Hematopoietic multipotent progenitor cell treated with erythropoietin and hydrocortisone succinate and interleukin-3 and kit ligand, for 8 days (in vitro differentiated cells): ENCODE data around the gene HOXC10.

Experiments used
- DNase-seq: peaks from one replicate; pipeline ENCODE4 v3.0.0-alpha.2; 2015

Gene HOXC10

DNA sequence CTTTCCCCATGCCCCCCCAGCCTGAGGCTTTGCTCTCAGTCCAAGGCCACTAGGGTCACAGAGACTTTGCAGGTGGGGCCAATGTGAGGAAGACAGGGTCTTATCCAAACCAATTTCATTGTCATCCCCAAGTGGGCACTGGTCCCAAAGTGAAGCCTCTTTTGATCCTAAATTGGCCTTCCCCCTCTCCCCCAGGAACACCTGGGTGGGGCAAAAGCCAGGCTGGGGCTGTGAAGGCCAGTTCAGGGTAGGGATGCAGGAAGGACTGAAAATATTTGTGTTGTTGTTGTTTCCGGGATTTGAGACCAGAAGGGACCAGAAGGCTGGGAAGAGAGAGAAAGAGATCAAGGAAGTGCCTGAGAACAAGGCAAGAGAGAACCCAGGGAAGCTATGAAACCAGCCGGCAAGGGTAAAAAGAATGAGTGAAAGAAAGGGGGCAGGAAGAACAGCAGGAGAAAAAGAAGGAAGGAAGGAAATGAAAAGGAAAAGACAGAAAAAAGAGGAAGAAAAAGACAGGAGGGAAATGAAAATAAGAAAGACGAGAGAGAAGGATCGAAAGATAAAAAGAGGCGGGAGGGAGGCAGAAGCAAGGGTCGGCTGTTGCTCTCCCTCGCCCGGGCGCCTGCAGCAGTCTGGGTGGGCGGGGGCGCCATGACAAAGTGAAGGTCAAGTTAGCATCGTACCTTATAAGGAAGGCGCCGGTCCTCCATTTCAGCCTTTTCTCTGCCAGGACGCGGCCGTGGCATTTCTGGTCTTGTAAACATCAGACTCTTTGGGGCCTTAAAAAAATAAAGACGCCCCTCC lies 19.5 kb upstream of the HOXC10 start:
- no peak for DNase-seq

DNA sequence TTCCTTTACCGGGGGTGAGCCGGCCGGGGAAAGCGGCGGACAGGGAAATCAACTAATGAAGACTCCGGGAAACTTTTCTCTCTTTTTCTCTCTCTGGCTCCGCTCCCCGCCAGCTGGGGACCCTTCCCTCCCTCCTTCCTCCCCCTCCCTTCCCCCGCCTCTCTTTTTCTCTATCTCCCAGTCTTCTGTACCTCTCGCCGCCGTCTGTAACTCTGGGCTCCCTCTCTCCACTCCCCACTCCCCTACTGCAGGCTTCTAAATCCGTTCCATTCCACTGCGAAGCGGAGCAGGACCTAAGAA lies 18.9 kb upstream of the HOXC10 start:
- DNase-seq = no peak

DNA sequence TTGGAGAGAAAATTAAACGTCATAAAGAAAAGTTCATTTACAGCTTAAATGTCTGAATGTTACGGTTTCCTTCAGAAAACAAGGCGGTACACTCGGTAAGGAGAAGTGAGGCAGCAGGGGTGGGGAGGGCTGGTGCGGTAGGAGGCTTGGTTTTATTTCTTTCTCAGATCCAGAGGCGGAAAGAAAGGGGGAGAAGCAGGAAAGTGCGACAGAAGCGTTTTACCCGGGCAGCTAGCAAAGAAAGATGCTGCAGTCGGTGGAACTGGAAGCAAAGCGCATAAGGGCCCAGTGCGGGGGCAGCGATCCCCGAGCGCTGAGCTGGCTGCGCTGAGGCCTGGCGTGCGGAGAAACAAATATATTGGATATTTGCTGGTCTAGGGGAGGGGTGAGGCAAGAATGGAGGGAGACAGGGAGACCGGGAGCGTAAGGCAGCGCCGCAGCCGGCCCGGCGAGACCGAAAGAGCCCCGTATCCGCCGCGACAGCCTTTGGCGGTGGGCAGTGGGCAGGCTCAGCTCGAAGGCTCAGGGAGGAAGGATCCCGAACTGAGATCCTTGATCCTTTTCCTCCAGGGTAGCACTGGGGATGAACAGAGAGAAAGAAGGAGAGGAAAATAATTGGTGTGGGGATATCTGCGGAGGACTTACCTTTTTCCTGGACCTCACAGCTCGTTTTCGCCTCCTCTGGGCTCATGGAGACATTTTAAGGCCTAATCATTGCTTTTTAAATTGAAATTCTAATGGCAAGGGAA lies 18.4 kb upstream of the HOXC10 start:
- DNase-seq = no peak

DNA sequence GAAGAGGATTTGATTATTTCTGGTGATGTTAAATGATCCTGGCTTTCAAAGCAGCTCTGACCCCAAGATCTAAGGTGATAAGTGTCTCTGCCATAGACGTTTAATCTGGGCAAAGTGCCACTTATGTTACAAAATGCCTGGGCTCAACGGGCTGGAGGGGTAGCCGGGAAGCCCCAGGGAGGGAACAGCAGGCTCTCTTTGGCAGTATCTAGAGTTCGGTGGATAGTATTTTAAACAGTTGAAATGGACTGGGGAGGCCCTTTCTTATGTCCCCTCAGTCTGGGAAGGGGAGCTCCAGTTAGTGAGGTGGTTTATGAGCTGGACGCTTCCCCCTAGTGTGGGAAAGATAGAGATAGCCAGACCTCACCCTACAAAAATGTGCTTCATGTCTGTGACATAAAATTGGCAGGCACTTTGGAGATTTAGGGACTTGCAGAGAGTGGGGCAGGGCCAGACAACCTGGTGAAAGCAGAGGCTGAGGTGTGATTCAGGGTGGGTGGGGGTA lies 17.5 kb upstream of the HOXC10 start:
- DNase-seq = no peak

DNA sequence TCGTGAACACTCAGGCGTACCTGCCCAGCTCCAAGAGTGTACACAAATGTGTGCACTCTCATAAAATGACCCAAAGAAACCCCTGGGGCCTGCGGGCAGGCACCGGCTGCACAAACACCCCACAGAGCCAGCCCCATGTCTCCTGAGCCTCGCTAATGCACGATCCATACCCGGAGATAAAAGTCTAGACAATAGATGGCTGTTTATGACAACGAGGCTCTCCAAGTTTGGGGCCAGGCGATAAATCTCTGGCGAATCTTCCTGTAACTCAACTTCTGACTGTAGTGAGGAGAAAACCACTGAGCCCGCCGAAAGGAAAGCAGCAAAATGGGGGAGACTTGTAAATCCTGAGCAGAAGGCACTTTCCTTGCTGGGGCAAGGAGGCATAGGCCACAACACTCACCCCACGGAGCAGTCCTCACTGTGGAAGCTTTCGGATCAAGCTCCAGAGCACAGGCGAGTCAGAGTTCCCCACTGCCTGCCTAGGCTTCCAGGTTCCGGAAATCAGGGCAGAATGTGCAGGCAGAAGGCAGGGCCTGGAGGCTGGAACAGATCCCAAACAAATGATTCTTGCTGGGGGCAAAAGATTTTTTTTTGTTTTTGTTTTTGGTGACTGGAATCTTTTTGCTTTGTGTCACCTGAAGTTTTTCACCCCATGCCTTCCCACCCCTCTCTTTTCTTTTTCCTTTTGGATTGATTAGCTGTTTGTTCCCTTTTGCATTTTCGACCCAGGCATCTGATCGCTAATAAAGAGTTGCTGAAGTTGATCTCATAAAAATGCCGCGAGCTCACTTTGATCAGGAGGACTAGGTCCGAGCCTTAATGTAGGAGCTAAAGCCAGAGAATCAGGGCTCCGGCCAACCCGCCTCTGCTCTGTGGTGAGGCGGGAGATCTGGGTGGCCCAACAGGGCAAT lies 16.5 kb upstream of the HOXC10 start:
- DNase-seq = no peak

DNA sequence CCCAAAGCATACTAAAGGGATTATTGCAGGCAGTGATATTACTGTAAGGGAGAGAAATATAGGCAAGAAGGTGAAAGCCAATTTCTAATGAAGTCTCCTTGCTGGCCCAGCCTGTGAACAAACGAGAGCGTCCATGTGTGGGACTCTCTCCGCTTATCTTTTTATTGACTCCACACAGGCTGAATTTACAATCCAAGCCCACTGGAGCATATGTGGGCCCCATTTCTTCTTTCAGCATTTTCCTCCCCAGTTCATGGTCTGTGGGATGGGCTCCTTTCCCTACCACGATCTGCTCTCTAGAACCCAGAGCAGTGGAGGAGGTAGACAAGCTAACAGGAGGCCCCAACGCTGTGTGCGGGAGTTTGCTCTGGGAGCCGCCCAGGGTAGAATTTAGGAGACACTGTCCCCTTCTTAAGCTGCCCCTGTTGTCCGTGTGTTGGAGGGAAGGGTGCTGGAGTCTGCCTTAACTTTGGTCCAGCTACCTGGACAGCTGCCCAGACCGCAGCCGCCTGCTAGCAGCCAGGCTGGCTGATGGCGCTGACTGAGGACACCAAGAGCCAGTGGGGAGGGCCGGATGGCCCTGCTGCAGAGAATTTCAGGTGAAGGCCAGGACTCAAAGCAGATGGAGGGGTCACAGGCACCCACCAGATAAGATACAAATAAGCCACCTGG lies 15.2 kb upstream of the HOXC10 start:
- no peak for DNase-seq

DNA sequence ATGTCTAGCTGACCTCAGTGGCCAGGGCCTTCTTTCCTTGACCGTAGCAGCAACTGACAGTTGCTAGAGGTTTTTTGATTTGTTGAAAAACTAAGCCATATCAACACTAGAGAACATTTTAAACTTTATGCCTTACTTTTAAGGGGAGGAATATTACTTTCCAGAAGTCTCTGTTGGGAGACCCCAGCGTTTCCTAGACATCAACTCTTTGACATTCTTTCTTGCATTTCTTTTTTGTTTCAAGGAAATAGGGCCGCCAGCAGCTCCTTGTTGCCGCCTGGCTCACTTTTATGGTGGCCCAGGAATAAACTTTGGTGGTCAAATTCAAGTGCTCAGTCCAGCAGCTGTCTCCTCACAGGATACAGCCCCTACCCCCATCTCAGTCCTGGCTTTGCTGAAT lies 14.5 kb upstream of the HOXC10 start:
- DNase-seq = no peak

DNA sequence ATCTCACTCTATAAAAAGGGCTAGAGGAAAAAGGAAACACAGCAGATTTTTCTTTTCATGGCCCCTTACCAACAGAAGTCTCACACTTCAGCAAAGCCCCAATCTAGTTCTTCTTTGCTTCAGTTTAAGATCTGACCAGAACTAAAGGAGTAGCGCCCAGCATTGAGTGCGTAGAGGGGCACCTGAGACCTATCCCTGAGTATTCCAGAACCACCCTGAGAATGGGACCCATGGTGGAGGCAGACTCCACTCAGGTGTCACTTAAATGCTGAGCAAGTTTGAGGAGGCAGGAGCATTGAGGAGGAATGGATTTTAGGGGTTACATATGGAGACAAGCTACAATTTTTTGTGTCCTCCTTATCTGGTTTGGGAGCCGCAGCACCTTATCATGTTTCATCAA lies 13.8 kb upstream of the HOXC10 start:
- no peak for DNase-seq

DNA sequence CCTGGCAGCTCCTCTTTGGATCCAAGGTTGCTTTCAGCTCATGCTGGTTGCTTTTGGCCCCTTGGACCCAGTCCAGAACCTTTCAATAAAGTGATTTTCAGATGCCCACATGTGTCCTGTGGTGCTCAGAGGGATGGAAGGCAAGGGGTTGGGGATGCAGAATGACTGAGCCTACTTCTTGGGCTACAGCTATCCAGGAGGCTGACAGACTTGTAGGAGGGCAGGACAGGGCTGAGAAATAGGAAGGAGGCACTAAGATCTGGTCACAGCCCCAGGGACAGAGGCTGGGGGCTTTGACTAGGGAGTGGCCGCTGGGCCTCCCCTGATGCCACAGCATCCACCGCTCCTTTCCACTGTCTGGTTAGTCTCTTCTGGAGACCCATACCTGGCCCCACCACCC lies 13.3 kb upstream of the HOXC10 start:
- DNase-seq = no peak

DNA sequence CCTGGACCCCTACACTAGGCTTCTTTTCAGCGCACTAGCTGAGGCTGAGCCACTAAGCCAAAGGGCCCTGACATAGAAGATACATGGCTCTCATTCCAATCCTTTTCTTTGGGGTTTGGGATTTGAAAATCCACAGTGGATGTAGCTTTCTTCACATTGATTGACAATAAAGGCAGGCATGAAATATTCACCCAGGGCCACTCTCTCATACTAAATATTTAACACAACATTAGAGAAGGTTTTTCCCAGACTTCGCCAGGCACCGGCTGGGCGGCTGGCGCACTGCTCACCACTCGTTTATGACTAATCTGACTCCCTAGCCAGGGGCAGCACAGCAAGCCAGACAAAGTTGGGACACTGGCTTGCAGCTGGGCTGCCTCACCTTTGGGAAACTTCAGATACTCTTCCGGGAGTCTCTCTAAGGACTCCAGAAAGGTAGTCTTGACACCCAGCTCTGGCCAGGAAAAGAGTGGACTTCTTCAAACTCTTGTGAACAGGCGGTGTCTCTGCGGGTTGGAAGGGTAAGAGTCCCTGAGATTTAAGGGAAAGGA lies 12.7 kb upstream of the HOXC10 start:
- DNase-seq = no peak

DNA sequence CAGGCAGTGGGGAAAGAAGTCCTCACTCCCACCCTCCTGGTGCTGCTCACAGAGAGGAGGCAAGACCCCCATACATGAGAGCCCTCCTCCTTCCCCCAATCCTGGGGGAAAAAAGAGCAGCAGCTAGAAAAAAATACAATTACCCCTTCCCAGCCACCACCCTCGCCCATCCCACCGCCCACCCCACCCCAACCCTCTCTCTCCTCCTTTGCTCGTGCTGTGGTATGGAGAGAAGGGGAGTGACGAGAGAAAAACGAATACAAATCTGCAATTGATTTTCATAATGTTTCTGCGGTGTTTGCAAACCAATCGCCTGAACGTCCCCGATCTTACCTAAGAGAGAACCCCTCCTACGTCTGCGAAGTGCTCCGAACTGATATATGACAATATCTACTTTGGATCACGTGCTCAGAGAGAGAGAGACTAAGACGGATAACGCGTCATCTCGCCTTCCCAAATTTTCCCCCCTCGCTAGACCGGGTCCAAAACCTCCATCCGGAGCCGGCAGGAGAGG lies 12.2 kb upstream of the HOXC10 start, which contains the start of gene HOXC11:
HOXC11 (plus strand) TSS at position 405 of the 514 bp plus-strand sequence. CDS start 116 bp downstream, outside the sequence.
- no peak for DNase-seq

DNA sequence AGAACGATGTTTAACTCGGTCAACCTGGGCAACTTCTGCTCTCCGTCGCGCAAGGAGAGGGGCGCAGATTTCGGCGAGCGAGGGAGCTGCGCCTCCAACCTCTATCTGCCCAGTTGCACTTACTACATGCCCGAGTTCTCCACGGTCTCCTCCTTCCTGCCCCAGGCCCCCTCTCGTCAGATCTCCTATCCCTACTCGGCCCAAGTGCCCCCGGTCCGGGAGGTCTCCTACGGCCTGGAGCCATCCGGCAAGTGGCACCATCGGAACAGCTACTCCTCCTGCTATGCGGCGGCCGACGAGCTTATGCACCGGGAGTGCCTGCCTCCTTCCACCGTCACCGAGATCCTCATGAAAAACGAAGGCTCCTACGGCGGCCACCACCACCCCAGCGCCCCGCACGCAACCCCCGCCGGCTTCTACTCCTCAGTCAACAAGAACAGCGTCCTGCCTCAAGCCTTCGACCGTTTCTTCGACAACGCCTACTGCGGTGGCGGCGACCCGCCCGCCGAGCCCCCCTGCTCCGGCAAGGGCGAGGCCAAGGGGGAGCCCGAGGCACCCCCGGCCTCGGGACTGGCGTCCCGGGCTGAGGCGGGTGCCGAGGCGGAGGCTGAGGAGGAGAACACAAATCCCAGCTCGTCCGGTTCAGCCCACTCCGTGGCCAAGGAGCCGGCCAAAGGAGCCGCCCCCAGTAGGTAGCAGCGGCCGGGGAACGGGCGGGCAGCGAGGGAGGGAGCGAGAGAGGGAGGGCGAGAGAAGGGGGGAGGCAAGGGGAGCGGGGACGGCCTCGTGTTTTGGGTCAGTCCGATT lies 11.5 kb upstream of the HOXC10 start:
- DNase-seq = no peak

DNA sequence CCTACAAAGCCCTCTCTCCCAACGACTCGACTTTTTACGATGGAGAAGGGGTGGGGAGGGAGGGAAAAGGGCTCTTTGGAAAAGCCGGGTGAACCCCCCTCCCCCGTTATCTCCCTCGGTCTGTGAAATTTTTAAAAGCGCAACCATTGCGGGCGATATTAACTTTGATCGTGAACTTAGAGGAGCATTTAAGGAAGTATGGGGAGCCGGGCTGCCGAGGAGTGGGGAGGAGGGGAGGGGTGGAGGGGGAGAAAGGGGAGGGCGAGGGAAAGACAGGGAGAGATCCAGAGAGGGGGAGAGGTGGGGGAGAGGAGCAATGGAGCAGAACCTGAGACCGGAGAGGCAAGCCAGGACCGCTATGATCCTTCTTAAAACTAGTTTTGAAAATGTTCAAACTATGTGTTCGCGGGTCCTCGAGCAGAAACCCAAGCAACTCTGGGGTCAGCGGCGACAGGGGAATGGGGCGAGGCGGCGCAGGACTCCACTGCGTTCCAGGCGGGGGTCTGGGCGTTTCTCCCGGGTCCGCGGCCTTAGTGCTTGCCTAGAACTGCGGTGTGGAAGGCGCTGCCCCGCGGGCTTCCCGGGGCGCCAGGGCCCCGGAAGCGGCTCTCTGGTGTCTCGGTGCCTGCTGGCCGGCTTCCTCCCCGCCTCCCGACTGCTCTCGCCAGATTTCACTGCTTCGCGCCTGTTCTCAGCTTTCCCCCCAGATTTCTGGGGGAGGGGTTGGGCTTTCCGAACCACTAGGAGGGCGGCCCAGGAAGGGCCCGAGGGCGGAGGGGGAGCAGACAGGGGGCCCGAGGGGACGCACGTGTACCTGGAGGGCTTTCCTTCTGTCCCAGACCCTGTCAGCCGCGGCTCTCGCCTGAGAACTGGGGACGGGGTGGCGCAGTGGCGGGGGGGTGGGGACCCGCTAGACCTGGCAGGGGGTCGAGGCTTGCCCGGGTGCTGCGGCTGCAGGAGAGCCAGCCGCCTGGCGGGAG lies 10.6 kb upstream of the HOXC10 start, which contains the start of gene HOTAIR:
HOTAIR (minus strand) TSS at position 871 of the 980 bp plus-strand sequence.
- no peak for DNase-seq

DNA sequence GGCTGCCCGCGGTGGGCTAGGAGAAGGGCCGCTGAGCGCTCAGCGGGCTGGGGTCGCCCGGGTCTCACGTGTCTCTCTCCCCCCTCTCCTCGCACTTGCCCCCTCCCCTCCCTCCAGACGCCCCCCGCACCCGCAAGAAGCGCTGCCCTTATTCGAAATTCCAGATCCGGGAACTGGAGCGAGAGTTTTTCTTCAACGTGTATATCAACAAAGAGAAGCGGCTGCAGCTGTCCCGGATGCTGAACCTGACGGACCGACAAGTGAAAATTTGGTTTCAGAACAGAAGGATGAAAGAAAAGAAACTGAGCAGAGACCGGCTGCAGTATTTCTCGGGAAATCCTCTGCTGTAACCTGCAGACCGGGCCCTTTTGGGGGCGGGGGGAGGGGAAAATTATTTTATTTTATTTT lies 9.9 kb upstream of the HOXC10 start:
- no peak for DNase-seq

DNA sequence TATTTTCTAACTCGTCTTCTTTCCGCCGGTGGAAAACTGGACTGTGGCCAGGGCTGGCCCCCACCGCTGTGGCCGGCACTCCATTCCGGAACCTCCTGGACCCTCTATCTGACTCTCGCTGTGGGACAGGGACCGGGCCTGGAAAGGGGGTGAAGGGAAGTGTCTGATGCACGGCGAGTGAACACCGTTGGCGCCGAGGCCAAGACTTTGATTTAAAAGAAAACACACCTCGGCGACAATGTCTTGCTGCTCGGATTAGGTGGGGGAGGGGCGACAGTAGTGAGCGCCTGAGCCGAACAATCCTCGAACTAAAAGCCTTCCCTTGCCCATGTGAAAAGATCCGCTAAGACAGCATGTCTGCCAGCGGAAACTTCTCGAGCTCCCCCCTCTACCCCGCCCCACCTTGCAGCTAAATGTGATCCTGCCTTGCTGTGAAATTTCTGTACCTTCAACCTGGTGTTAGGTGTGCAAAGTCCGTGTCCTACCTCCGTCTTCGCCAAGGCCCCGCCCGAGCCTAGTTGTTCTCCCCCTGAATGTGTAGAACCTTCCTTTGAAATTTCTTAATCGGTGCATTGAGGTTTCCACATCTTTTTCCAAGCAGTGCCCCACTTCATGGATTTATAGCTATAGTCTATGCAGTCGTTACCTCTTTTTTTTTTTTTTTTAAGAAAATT lies 9.3 kb upstream of the HOXC10 start:
- no peak for DNase-seq

DNA sequence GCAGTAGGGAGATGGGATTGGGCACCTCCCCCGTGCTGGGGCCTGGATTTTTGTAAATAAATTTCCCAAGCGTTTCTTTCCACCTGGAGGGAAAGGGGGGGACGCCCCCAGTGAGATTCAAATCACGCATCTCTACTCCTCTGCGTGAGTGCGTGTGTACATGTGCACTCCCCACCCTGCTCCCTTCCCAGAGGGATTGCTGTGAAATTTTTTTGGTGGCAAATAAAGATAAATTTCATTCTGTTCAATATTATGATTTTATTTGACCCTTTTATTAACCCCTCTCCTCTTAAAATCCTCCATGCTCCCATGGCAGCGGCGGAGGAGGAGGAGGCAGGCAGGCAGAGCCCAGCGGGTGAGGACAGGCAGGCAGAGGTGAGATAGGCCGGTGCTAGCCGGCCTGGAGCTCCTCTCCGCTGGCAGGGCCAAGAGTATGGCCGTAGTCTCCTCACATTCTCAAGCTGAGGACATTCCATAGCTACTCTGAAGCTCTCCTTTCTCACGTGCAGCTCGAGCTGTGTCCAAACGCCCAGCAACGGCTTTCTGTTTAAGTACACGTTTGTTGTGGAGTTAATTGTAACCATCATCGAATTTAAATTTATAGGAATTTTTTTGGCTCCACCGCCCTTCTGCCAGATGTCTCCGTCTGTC lies 8.6 kb upstream of the HOXC10 start:
- no peak for DNase-seq

DNA sequence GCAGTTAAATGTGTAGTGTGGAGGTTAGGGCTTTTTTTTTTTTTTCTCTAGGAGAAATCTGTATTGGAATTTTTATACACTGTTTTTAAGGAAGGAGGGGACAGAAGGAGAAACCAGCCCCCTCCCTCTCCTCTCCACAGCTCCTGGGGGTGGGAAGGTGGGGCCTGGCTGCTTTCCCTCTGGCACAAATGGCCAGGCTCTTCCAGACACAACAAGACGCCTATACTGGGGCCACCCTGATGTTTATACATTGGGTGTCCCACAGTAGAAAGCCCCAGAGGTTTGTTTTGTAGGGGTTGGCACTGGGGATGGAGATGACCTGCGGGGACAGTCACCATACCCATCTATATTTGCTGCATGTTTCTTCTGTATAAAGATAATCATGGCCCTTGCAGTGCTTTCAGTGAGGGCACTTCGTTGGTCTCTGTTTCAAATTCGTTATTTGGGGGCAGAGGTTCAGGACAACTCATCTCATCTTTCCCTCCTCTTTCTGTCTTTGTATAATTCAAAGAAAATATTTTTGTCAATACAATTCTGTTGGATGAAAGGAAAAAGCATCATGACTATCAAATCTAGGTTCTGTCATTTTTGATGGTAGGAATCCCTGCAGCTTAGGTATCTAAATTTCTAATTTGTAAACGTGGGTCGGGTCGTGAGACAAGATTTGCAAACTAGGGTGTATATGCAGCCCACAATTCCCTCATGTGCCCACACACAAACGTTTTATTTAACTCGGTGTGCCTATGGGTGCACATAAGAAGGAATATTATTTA lies 7.9 kb upstream of the HOXC10 start:
- DNase-seq = no peak
